Activated naive CD4-positive, alpha-beta T cell treated with anti-CD3 and anti-CD28 coated beads for 36 hours (primary cell): ENCODE data around the gene TJP1. TPM values are rescaled to one million over a fixed set of nuclear protein-coding genes. Genes with fewer than 3 reads are reported as not detected.
"Not testable (repeated sequence)": the region's sequence is repeated elsewhere in the genome, so short reads cannot be mapped to it uniquely, and the experiment has no call there.

Experiments
- CTCF ChIA-PET: fragments of 350-600 bp; sonication (Branson Sonifier 250); formaldehyde crosslinking; loops from one replicate; lab custom pipeline; 2021; ENCODE audit warnings: antibody characterized with exemption; lab: Charles Lee
- DNase-seq: peaks from one replicate; pipeline ENCODE4 v3.0.0-alpha.2; 2020
- H3K27ac Mint-ChIP-seq: one replicate; pipeline ENCODE4 v1.8.0; 2021; ENCODE audit warnings: mild to moderate bottlenecking, mixed read lengths
- H3K27me3 Mint-ChIP-seq: one replicate; pipeline ENCODE4 v1.8.0; 2021; ENCODE audit warnings: low read depth, mixed read lengths
- H3K36me3 Mint-ChIP-seq: one replicate; pipeline ENCODE4 v1.8.0; 2021; ENCODE audit warnings: low read depth, mixed read lengths
- H3K4me1 Mint-ChIP-seq: one replicate; pipeline ENCODE4 v1.8.0; 2021; ENCODE audit warnings: low read depth, mixed read lengths
- H3K4me3 Mint-ChIP-seq: one replicate; pipeline ENCODE4 v1.8.0; 2021; ENCODE audit warnings: mild to moderate bottlenecking, moderate library complexity, mixed read lengths
- H3K9me3 Mint-ChIP-seq: one replicate; pipeline ENCODE4 v1.8.0; 2021; ENCODE audit warnings: mixed read lengths
- intact Hi-C: fragments of 100-400 bp; cut with micrococcal nuclease; formaldehyde crosslinking; loops from one replicate; pipeline ENCODE4 v1.15.1; 2023
- total RNA-seq, 2 experiments: library from RNA; stranded (reverse); gene quantifications; one replicate each; pipeline ENCODE4 v1.2.3, GENCODE V29; 2021

TJP1 gene
- total RNA-seq, 2 experiments from 2014 or later, result not detected

DNA sequence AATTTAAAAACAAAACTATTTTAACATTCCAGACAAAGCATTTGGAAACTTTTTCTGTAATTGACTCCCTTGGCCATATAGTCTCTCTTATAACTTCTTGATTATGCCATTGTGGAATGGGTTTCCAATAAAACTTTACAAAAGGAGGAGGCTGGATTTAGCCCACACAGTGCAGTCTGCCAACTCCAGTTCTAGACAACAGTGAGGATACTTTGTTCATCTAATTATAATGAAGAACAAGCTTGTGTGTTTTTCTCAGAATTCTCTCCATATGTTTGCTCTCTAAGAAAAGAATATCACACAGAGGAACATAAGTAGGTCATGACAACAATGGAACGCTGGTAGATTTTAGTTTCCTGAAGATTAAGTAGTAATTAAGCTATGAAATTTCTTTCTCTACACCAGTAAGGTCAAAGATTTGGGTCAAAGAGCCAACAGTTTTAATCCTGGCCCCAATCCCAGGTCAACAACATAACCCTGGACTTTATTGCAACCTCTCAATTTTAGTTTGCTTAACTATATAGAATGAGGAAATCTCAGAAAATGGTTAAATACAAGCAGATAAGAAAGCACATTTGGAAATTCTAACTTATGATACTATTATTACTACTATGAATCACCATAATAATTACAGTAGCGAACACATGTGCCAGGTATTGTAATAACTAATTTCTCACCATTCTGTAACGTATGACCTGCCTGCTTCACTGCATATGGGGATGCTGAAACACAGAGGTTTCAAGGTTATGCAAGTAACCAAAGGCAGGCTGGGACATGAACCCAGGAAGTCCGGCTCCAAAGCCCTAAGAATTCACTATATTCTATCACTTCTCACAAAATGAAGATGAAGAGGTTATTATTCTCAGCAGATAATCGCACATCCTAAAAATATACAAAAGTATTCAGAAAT is 65.7 kb downstream of the TJP1 start:
- no peak for DNase-seq
- H3K27ac Mint-ChIP-seq, result no peak overlapping the region
- intact Hi-C loops, result loop anchor here (10.0 kb wide), 1 partner anchor 178 kb away; no protein-coding TSS in a partner anchor
- H3K4me1 Mint-ChIP-seq, result no peaks in the 10 kb centered on the region
- peaks cover 33% of the 10 kb centered on the region for H3K27me3 Mint-ChIP-seq
- no peak overlapping the region for H3K4me3 Mint-ChIP-seq
- CTCF ChIA-PET, result no interaction called here
- H3K9me3 Mint-ChIP-seq, result no peaks in the 10 kb centered on the region
- no peaks in the 10 kb centered on the region for H3K36me3 Mint-ChIP-seq

DNA sequence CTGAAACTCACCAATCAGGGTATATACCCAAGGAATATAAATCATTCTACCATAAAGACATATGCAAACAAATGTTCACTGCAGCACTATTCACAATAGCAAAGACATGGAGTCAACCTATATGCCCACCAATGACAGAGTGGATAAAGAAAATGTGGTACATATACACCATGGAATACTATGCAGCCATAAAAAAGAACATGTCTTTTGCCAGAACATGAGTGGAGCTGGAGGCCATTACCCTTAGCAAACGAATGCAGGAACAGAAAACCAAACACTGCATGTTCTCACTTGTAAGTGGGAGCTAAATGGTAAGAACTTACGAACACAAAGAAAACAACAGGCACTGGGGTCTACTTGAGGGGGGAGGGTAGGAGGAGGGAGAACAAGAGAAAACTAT is 68.3 kb downstream of the TJP1 start:
- H3K4me1 Mint-ChIP-seq, H3K4me3 Mint-ChIP-seq, CTCF ChIA-PET, H3K9me3 Mint-ChIP-seq, H3K36me3 Mint-ChIP-seq, H3K27ac Mint-ChIP-seq, DNase-seq: not testable (repeated sequence)
- intact Hi-C loops, result loop anchor here (10.0 kb wide), 1 partner anchor 181 kb away; no protein-coding TSS in a partner anchor
- peaks cover 37% of the 10 kb centered on the region for H3K27me3 Mint-ChIP-seq

DNA sequence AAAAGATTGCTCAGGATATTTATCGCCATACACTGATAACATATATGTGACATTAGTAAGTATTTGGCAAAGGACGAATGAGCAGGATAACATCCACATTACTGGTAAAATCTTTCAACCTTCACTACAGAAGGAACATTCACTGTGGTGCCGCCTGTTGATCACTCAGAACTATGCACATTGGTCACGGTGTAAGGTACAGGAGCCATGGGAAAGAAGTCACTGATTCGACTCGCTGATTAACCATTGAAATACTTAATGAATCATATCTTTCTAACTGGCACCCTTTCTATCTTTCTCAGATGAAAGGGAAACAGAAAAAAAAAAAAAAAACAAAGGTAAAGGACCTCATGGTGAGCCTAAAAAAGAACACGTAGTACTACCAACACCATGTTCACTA is 68.8 kb downstream of the TJP1 start:
- Mint-ChIP-seq H3K27me3 (peaks cover 36% of the 10 kb centered on the region), H3K9me3 (no peaks in the 10 kb centered on the region), H3K27ac (no peak overlapping the region), H3K36me3 (no peaks in the 10 kb centered on the region), H3K4me3 (no peak overlapping the region), H3K4me1 (no peaks in the 10 kb centered on the region)
- intact Hi-C loops, result loop anchor here (10.0 kb wide), 1 partner anchor 181 kb away; no protein-coding TSS in a partner anchor
- DNase-seq, result no peak
- CTCF ChIA-PET, result no interaction called here

GRCh38 chr15:29750754-29751153 is 71.5 kb downstream of the TJP1 start:
- Mint-ChIP-seq H3K4me3 (no peak overlapping the region), H3K9me3 (no peaks in the 10 kb centered on the region), H3K36me3 (no peaks in the 10 kb centered on the region), H3K27me3 (peaks cover 28% of the 10 kb centered on the region), H3K4me1 (no peaks in the 10 kb centered on the region), H3K27ac (no peak overlapping the region)
- CTCF ChIA-PET, result no interaction called here
- intact Hi-C loops, result loop anchor here (10.0 kb wide), 1 partner anchor 184 kb away; no protein-coding TSS in a partner anchor
- DNase-seq, result no peak

GRCh38 chr15:29749365-29750086 is 72.7 kb downstream of the TJP1 start:
- Mint-ChIP-seq H3K27ac (no peak overlapping the region), H3K9me3 (no peaks in the 10 kb centered on the region), H3K36me3 (no peaks in the 10 kb centered on the region), H3K4me3 (no peak overlapping the region), H3K27me3 (peaks cover 28% of the 10 kb centered on the region), H3K4me1 (no peaks in the 10 kb centered on the region)
- CTCF ChIA-PET, result interaction anchor here (0.7 kb wide), 1 partner anchor 10 kb away, joined by 4 read pairs; no protein-coding TSS in a partner anchor
- no peak for DNase-seq
- intact Hi-C loops, result loop anchor here (10.0 kb wide), 3 partner anchors 185 to 615 kb away; no protein-coding TSS in a partner anchor

- Mint-ChIP-seq H3K4me1 (no peaks in the 10 kb centered on the region), H3K27ac (no peak overlapping the region), H3K4me3 (no peak overlapping the region), H3K27me3 (peaks cover 20% of the 10 kb centered on the region), H3K36me3 (no peaks in the 10 kb centered on the region), H3K9me3 (no peaks in the 10 kb centered on the region)
- intact Hi-C loops, result loop anchor here (10.0 kb wide), 2 partner anchors 327 to 613 kb away; no protein-coding TSS in a partner anchor
- CTCF ChIA-PET, result interaction anchor here (1.1 kb wide), 1 partner anchor 178 kb away, joined by 6 read pairs; no protein-coding TSS in a partner anchor
- no peak for DNase-seq
These were observed 74.3 kb downstream of the TJP1 start for GRCh38 chr15:29747837-29748417.

DNA sequence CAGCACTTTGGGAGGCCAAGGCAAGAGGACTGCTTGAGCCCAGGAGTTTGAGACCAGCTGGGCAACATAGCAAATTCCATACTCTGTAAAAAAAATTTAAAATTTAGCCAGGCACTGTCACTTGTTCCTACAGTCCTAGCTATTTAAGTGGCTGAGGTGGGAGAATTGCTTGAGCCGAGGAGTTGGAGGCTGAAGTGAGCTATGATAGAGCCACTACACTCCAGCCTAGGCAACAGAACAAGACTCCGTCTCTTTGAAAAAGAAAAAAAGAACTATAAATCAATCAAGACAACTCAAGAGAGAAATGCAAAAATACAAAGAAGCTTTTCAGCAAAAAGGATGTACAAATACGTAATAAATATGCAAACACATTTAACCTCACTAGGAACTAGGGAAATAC is 78.8 kb downstream of the TJP1 start:
- Mint-ChIP-seq H3K4me1 (no peaks in the 10 kb centered on the region), H3K9me3 (no peaks in the 10 kb centered on the region), H3K36me3 (no peaks in the 10 kb centered on the region), H3K27ac (no peak overlapping the region), H3K27me3 (peaks cover 6% of the 10 kb centered on the region), H3K4me3 (no peak overlapping the region)
- CTCF ChIA-PET, result interaction anchor here (0.6 kb wide), 1 partner anchor 27 kb away, joined by 3 read pairs; no protein-coding TSS in a partner anchor
- intact Hi-C loops, result loop anchor here (10.0 kb wide), 2 partner anchors 331 to 609 kb away; no protein-coding TSS in a partner anchor
- DNase-seq, result no peak

GRCh38 chr15:29740692-29741311 is 81.5 kb downstream of the TJP1 start:
- intact Hi-C loops, result loop anchor here (10.0 kb wide), 2 partner anchors 334 to 606 kb away; no protein-coding TSS in a partner anchor
- no peaks in the 10 kb centered on the region for H3K4me1 Mint-ChIP-seq

GRCh38 chr15:29736744-29737020 is 85.6 kb downstream of the TJP1 start:
- Mint-ChIP-seq H3K4me1 (no peaks in the 10 kb centered on the region), H3K4me3 (no peak overlapping the region), H3K27me3 (peaks cover 10% of the 10 kb centered on the region), H3K36me3 (no peaks in the 10 kb centered on the region), H3K9me3 (no peaks in the 10 kb centered on the region), H3K27ac (no peak overlapping the region)
- intact Hi-C loops, result no loop called here
- DNase-seq, result no peak
- CTCF ChIA-PET, result interaction anchor here (0.6 kb wide), 1 partner anchor 80 kb away, joined by 3 read pairs; no protein-coding TSS in a partner anchor

More at GRCh38 chr15:29740692-29741311, 81.5 kb downstream of the TJP1 start:
- H3K27me3 Mint-ChIP-seq, result peaks cover 9% of the 10 kb centered on the region
- no peaks in the 10 kb centered on the region for H3K36me3 Mint-ChIP-seq
- H3K9me3 Mint-ChIP-seq, result no peaks in the 10 kb centered on the region
- H3K27ac Mint-ChIP-seq, result no peak overlapping the region
- CTCF ChIA-PET, result no interaction called here
- no peak overlapping the region for H3K4me3 Mint-ChIP-seq
- DNase-seq, result peak; percentile 20

- DNase-seq, result no peak
- no peak overlapping the region for H3K27ac Mint-ChIP-seq
- CTCF ChIA-PET, result interaction anchor here (0.6 kb wide), 1 partner anchor 80 kb away, joined by 3 read pairs; no protein-coding TSS in a partner anchor
- no peak overlapping the region for H3K4me3 Mint-ChIP-seq
- H3K9me3 Mint-ChIP-seq, result no peaks in the 10 kb centered on the region
- H3K36me3 Mint-ChIP-seq, result no peaks in the 10 kb centered on the region
- H3K4me1 Mint-ChIP-seq, result no peaks in the 10 kb centered on the region
- peaks cover 10% of the 10 kb centered on the region for H3K27me3 Mint-ChIP-seq
- intact Hi-C loops, result no loop called here
These were observed 86.1 kb downstream of the TJP1 start for GRCh38 chr15:29736012-29736743.

GRCh38 chr15:29734917-29735572 is 87.2 kb downstream of the TJP1 start:
- Mint-ChIP-seq H3K4me3 (no peak overlapping the region), H3K36me3 (no peaks in the 10 kb centered on the region), H3K27ac (no peak overlapping the region), H3K4me1 (no peaks in the 10 kb centered on the region), H3K27me3 (peaks cover 8% of the 10 kb centered on the region), H3K9me3 (no peaks in the 10 kb centered on the region)
- DNase-seq, result no peak
- CTCF ChIA-PET, result no interaction called here
- intact Hi-C loops, result no loop called here
